Bronchial epithelial cell (primary cell): ENCODE data around the gene ECE1. TPM values are rescaled to one million over a fixed set of nuclear protein-coding genes. Genes with fewer than 3 reads are reported as not detected.
A peak's percentile ranks its signal among the peaks of the same experiment; 100 is the strongest.

Source experiments
- DNase-seq: peaks from one replicate; pipeline ENCODE4 v3.0.0-alpha.2; 2010; ENCODE audit warnings: low read depth
- FAIRE-seq: peaks from 2 replicates; lab custom pipeline; 2011; peaks lifted over from hg19 to GRCh38; lab: Jason Lieb, UNC
- H3K27me3 ChIP-seq: 2 replicates; pipeline ENCODE4 v1.5.1; 2011; ENCODE audit warnings: low read length; ENCODE audit not compliant: control insufficient read depth, insufficient read depth
- H3K36me3 ChIP-seq: 2 replicates; pipeline ENCODE4 v1.5.1; 2011; ENCODE audit warnings: low read length; ENCODE audit not compliant: control insufficient read depth, insufficient read depth
- H3K4me3 ChIP-seq: 2 replicates; pipeline ENCODE4 v1.5.1; 2011; ENCODE audit warnings: mild to moderate bottlenecking, low read depth, low read length, control low read depth
- CTCF ChIP-seq: IDR thresholded peaks from 2 replicates; pipeline ENCODE4 v1.5.1; 2011; ENCODE audit warnings: mild to moderate bottlenecking, moderate library complexity, low read length, control low read depth, inconsistent platforms; ENCODE audit not compliant: insufficient read depth, severe bottlenecking
- total RNA-seq: library from RNA; depleted of rRNA; stranded (reverse); fragments of >200 nt; gene quantifications from 2 replicates; pipeline ENCODE4 v1.2.1, GENCODE V29; 2014

Gene ECE1
- total RNA-seq, 1 donor from 2014 or later: 44.2 TPM

DNA sequence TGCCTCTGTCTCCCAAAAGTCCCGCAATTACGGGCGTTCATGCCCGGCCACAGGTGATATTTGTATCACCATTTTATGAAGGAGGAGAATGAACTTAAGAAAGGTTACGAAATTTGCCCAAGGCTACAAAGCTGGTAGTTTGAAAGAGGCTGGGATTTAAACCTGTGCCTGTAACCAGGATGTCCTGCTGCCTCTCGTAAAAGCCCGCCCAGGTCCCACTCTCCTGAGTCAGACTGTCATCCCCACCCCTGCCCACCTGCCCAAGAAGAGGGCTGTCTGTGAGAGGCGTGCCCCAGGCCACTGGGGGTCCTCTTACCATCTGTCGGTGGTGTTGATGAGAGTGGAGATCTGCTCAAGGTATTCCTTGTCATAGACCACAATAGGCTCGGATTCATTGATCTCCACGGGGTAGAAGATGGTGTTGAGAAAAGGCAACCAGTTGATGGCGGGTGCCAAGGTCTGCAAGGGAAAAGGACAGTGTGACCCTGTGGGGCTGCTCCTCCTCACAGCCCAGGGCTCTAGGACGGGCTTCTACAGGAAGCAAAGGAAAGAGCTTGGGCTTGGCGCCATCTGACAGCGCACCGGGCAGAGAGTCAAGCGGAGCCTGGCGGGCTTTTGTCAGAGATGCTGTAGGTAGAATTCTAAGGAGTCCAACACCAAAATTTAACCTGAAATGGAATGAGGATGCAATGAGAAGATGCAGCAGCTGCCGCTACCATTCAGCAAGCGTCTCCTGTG, 43.2 kb downstream of the ECE1 start:
- Histone ChIP-seq H3K27me3 (no peaks in the 10 kb centered on the region), H3K4me3 (no peak overlapping the region), H3K36me3 (peaks cover 24% of the 10 kb centered on the region)
- no peak for DNase-seq
- no peak for FAIRE-seq
- TF ChIP-seq CTCF: no peak

DNA sequence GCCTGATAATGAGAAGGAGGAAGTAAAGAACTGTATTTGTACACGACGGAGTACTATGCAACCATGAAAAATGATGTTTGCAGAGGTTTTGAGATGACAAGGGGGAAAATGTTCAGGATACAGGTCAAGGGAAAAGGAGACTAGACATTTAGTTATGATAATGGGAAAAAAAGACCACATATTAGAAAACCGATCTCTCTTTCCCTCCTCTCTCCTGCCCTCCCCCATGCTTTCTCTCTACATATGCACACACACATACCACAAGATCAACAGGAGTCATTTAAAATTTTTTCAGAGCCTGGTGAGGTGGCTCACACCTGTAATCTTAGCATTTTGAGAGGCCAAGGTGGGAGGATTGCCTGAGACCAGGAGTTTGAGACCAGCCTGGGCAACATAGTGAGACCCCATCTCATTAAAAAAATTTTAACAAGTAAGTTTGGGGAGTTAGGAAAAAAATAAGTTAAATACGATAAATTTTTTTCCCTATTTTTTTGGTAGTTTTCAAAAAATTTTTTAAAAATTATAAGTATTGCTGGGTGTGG, 44.5 kb downstream of the ECE1 start:
- peaks cover 21% of the 10 kb centered on the region for H3K36me3 ChIP-seq
- TF ChIP-seq CTCF: no peak
- DNase-seq (no peak), FAIRE-seq (no peak)
- H3K27me3 ChIP-seq: no peaks in the 10 kb centered on the region
- no peak overlapping the region for H3K4me3 ChIP-seq

GRCh38 chr1:21244986-21245687, 45.1 kb downstream of the ECE1 start:
- TF ChIP-seq CTCF: peak; percentile 46
- H3K36me3 ChIP-seq: peaks cover 22% of the 10 kb centered on the region

GRCh38 chr1:21244154-21244553, 46.1 kb downstream of the ECE1 start:
- DNase-seq: no peak
- no peak for TF ChIP-seq CTCF

More at GRCh38 chr1:21244986-21245687, 45.1 kb downstream of the ECE1 start:
- FAIRE-seq: peak; percentile 13
- H3K27me3 ChIP-seq: no peaks in the 10 kb centered on the region
- DNase-seq: no peak
- no peak overlapping the region for H3K4me3 ChIP-seq

GRCh38 chr1:21242846-21243245, 47.4 kb downstream of the ECE1 start:
- DNase-seq (no peak), FAIRE-seq (no peak)
- TF ChIP-seq CTCF: no peak
- Histone ChIP-seq H3K27me3 (no peaks in the 10 kb centered on the region), H3K4me3 (no peak overlapping the region), H3K36me3 (peaks cover 25% of the 10 kb centered on the region)

More at GRCh38 chr1:21244154-21244553, 46.1 kb downstream of the ECE1 start:
- H3K4me3 ChIP-seq: no peak overlapping the region
- no peaks in the 10 kb centered on the region for H3K27me3 ChIP-seq
- no peak for FAIRE-seq
- H3K36me3 ChIP-seq: peaks cover 22% of the 10 kb centered on the region
